Sigmoid colon (tissue), 4 donors: ENCODE data around the gene BCR.

ENCODE experiments used
- EP300 ChIP-seq, 4 donors: sonication (generic); formaldehyde crosslinking; IDR thresholded peaks; one replicate each; pipeline ENCODE4 v1.6.1; 2017; ENCODE audit warnings: antibody characterized with exemption in 4 of 4
- POLR2A ChIP-seq, 2 donors: fragments of 450-650 bp; IDR thresholded peaks; one replicate each; pipeline ENCODE4 v1.6.1; 2016; ENCODE audit warnings: antibody characterized with exemption in 2 of 2, mild to moderate bottlenecking in 2 of 2, moderate library complexity in 2 of 2
- TF ChIP-seq, protein P1 (sequence below), 4 experiments: fragments of 450-650 bp in 3 of 4; fragments of 200-600 bp in 1 of 4; IDR thresholded peaks; one replicate each; pipeline ENCODE4 v1.5.1; 2016 to 2019; ENCODE audit warnings: antibody characterized with exemption in 4 of 4, mild to moderate bottlenecking in 3 of 4, moderate library complexity in 2 of 4

GRCh38 chr22:23272834-23273233, 92.5 kb downstream of the BCR start:
- TF ChIP-seq, protein P1, sequence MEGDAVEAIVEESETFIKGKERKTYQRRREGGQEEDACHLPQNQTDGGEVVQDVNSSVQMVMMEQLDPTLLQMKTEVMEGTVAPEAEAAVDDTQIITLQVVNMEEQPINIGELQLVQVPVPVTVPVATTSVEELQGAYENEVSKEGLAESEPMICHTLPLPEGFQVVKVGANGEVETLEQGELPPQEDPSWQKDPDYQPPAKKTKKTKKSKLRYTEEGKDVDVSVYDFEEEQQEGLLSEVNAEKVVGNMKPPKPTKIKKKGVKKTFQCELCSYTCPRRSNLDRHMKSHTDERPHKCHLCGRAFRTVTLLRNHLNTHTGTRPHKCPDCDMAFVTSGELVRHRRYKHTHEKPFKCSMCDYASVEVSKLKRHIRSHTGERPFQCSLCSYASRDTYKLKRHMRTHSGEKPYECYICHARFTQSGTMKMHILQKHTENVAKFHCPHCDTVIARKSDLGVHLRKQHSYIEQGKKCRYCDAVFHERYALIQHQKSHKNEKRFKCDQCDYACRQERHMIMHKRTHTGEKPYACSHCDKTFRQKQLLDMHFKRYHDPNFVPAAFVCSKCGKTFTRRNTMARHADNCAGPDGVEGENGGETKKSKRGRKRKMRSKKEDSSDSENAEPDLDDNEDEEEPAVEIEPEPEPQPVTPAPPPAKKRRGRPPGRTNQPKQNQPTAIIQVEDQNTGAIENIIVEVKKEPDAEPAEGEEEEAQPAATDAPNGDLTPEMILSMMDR (IDR thresholded peaks at IDR 0.05): no peak
- TF ChIP-seq EP300 (IDR thresholded peaks at IDR 0.05) (no peak), POLR2A (IDR thresholded peaks at IDR 0.05) (no peak)
